Endothelial cell of umbilical vein (primary cell): ENCODE results near the gene HBS1L. TPM values are rescaled to one million over a fixed set of nuclear protein-coding genes. Genes with fewer than 3 reads are reported as not detected.

Experiments used
- BruUV-seq: library from RNA; stranded (reverse); fragments of 400-500 nt; replicated peaks from 2 replicates; lab custom pipeline; 2021; lab: Mats Ljungman, UMichigan
- CTCF ChIA-PET: fragments of 300-600, 350-600 bp; sonication (Branson Sonifier 250); formaldehyde crosslinking; loops from one replicate; lab custom pipeline; 2021; ENCODE audit warnings: antibody characterized with exemption, inconsistent platforms; lab: Charles Lee
- POLR2A ChIA-PET: fragments of 300-600, 350-600 bp; sonication (Branson Sonifier 250); formaldehyde crosslinking; loops from one replicate; lab custom pipeline; 2021; ENCODE audit warnings: antibody characterized with exemption, inconsistent platforms; lab: Charles Lee
- DNase-seq: peaks from one replicate; pipeline ENCODE4 v3.0.0-alpha.2; 2011; ENCODE audit warnings: low read depth, low spot score
- FAIRE-seq: peaks from 2 replicates; lab custom pipeline; 2011; peaks lifted over from hg19 to GRCh38; lab: Jason Lieb, UNC
- H2AFZ ChIP-seq: 2 replicates; pipeline ENCODE4 v1.6.0; 2012; ENCODE audit warnings: low read depth, low read length, control low read depth, inconsistent platforms
- H3K27ac ChIP-seq: 2 replicates; pipeline ENCODE4 v1.5.1; 2011; ENCODE audit warnings: low read depth, mild to moderate bottlenecking, control low read depth, low read length, moderate library complexity; ENCODE audit not compliant: insufficient read depth
- H3K27me3 ChIP-seq, 2 experiments: 2 replicates each; pipeline versions ENCODE4 v1.6.0 to v1.6.1; 2011; ENCODE audit warnings: low read length in 2 of 2, mixed read lengths in 1 of 2; ENCODE audit not compliant: control insufficient read depth in 2 of 2, insufficient read depth in 2 of 2
- H3K36me3 ChIP-seq, 2 experiments: 2 replicates in 1 of 2; 3 replicates in 1 of 2; pipeline ENCODE4 v1.5.1; 2011; ENCODE audit warnings: low read length in 2 of 2, mild to moderate bottlenecking in 1 of 2, moderate library complexity in 1 of 2; ENCODE audit not compliant: control insufficient read depth in 2 of 2, insufficient read depth in 2 of 2; ENCODE audit errors: extremely low read depth in 1 of 2
- H3K4me1 ChIP-seq: 3 replicates; pipeline ENCODE4 v1.5.1; 2011; ENCODE audit warnings: mild to moderate bottlenecking, low read length; ENCODE audit not compliant: control insufficient read depth, insufficient read depth; ENCODE audit errors: extremely low read depth
- H3K4me2 ChIP-seq: 2 replicates; pipeline ENCODE4 v1.6.1; 2011; ENCODE audit warnings: low read length, control low read depth, mixed read lengths; ENCODE audit not compliant: insufficient read depth
- H3K4me3 ChIP-seq, 3 experiments: fragments of 200-600 bp in 1 of 3; sonication (generic), shearing (Covaris generic) in 1 of 3; replicated peaks in 1 of 3; 2 replicates each; pipeline ENCODE4 v1.5.1; 2011 to 2016; ENCODE audit warnings: control low read depth in 3 of 3, low read length in 3 of 3, mild to moderate bottlenecking in 2 of 3, inconsistent platforms in 1 of 3, low read depth in 1 of 3, moderate library complexity in 1 of 3; ENCODE audit not compliant: insufficient read depth in 1 of 3
- H3K79me2 ChIP-seq: 2 replicates; pipeline ENCODE4 v1.6.0; 2012; ENCODE audit warnings: low read length, inconsistent platforms; ENCODE audit not compliant: control insufficient read depth, insufficient read depth
- H3K9ac ChIP-seq: replicated peaks from 2 replicates; pipeline ENCODE3; 2011; ENCODE audit warnings: low read length, control low read depth; ENCODE audit not compliant: insufficient read depth; ENCODE audit errors: extremely low read depth
- H3K9me1 ChIP-seq: replicated peaks from 3 replicates; pipeline ENCODE4 v1.6.0; 2011; ENCODE audit warnings: mild to moderate bottlenecking, low read length; ENCODE audit not compliant: control insufficient read depth, insufficient read depth; ENCODE audit errors: extremely low read depth
- H3K9me3 ChIP-seq: replicated peaks from 2 replicates; pipeline ENCODE4 v1.5.1; 2012; ENCODE audit warnings: low read length, inconsistent platforms; ENCODE audit not compliant: control insufficient read depth, insufficient read depth
- H4K20me1 ChIP-seq: replicated peaks from 2 replicates; pipeline ENCODE3; 2011; ENCODE audit warnings: mild to moderate bottlenecking, low read length; ENCODE audit not compliant: control insufficient read depth, insufficient read depth; ENCODE audit errors: extremely low read depth
- EZH2 ChIP-seq: IDR thresholded peaks from 2 replicates; pipeline ENCODE4 v1.6.1; 2012; ENCODE audit warnings: borderline replicate concordance, low read depth, mild to moderate bottlenecking, moderate library complexity, low read length, inconsistent platforms; ENCODE audit not compliant: severe bottlenecking
- FOS ChIP-seq: IDR thresholded peaks from 2 replicates; pipeline ENCODE4 v1.6.1; 2011; ENCODE audit warnings: mild to moderate bottlenecking, low read length, moderate library complexity, borderline replicate concordance; ENCODE audit not compliant: insufficient read depth
- GATA2 ChIP-seq: IDR thresholded peaks from 2 replicates; pipeline ENCODE4 v1.7.0; 2011; ENCODE audit warnings: low read depth, mild to moderate bottlenecking, moderate library complexity, mixed read lengths, low read length; ENCODE audit not compliant: insufficient read length, insufficient read depth
- JUN ChIP-seq: IDR thresholded peaks from 2 replicates; pipeline ENCODE4 v1.6.1; 2011; ENCODE audit warnings: borderline replicate concordance, low read depth; ENCODE audit not compliant: insufficient read length, insufficient read depth
- MYC ChIP-seq: IDR thresholded peaks from one replicate; pipeline ENCODE4 v1.6.1; 2011; ENCODE audit warnings: mild to moderate bottlenecking, low read depth, low read length
- POLR2A ChIP-seq: IDR thresholded peaks from 2 replicates; pipeline ENCODE4 v1.6.1; 2012; ENCODE audit warnings: low read depth, mild to moderate bottlenecking, control low read depth, low read length
- POLR2AphosphoS5 ChIP-seq: IDR thresholded peaks from 2 replicates; pipeline ENCODE4 v1.6.1; 2012; ENCODE audit warnings: low read depth, mild to moderate bottlenecking, control low read depth, low read length, moderate library complexity; ENCODE audit not compliant: insufficient read depth
- dilution Hi-C: fragments of 300-500 bp; cut with MboI; formaldehyde crosslinking; loops from one replicate; pipeline ENCODE4 v1.15.0; 2019; ENCODE audit warnings: low sequenced_read_pairs; ENCODE audit not compliant: extremely low pct_ligation_motif_present
- intact Hi-C: fragments of 100-400 bp; cut with micrococcal nuclease; formaldehyde crosslinking; loops from one replicate; pipeline ENCODE4 v1.10.0; 2022
- polyA plus RNA-seq, 4 experiments: library from polyadenylated mRNA; depleted of rRNA in 3 of 4; stranded (reverse) in 3 of 4; unstranded in 1 of 4; fragments of >200 nt; gene quantifications; 2 replicates each; pipeline versions ENCODE4 v1.2.1 to v1.2.3, GENCODE V29; 2011 to 2012; ENCODE audit warnings: missing spikeins in 1 of 4
- total RNA-seq: library from RNA; stranded (reverse); gene quantifications from 2 replicates; pipeline ENCODE4 v1.2.3, GENCODE V29; 2021
- TF ChIP-seq, protein P1 (sequence below): IDR thresholded peaks from 2 replicates; pipeline ENCODE4 v1.6.1; 2011; ENCODE audit not compliant: insufficient read depth, insufficient read length
- TF ChIP-seq, protein P2 (sequence below), 2 donors: IDR thresholded peaks; 1 replicate in 1 of 2; 2 replicates in 1 of 2; pipeline ENCODE4 v1.5.1; 2011; ENCODE audit warnings: low read length in 2 of 2, mild to moderate bottlenecking in 2 of 2, moderate library complexity in 2 of 2, control low read depth in 1 of 2, inconsistent platforms in 1 of 2, low read depth in 1 of 2; ENCODE audit not compliant: insufficient read depth in 1 of 2; ENCODE audit errors: extremely low read depth in 1 of 2

Gene HBS1L
- total and polyA plus RNA-seq, 2 donors (not counting 3 experiments of a cell fraction or from before 2014, with no cell fraction given), result 23.7 to 74.6 TPM

GRCh38 chr6:134921276-134921675 lies 133.3 kb downstream of the HBS1L start:
- Histone ChIP-seq H2AFZ (no peak overlapping the region), H3K4me1 (peaks cover 4% of the 10 kb centered on the region), H3K9ac (no peak overlapping the region), H3K27me3 (no peaks in the 10 kb centered on the region), H3K27ac (no peak overlapping the region), H3K4me3 (no peak overlapping the region), H3K9me1 (no peaks in the 10 kb centered on the region), H3K4me2 (no peak overlapping the region), H4K20me1 (no peaks in the 10 kb centered on the region), H3K9me3 (no peaks in the 10 kb centered on the region), H3K36me3 (no peaks in the 10 kb centered on the region), H3K79me2 (no peaks in the 10 kb centered on the region)
- no peak for FAIRE-seq
- DNase-seq, result no peak
- POLR2A ChIA-PET, result no interaction called here
- CTCF ChIA-PET, result interaction anchor here (1.4 to 3.2 kb wide), 3 partner anchors 12 to 28 kb away, joined by 3 to 20 read pairs (median 7); partner anchors contain the start of gene ALDH8A1
- TF ChIP-seq MYC (no peak), JUN (no peak), GATA2 (no peak), POLR2A (no peak), EZH2 (no peak), POLR2AphosphoS5 (no peak), FOS (no peak)
- TF ChIP-seq, protein P1, sequence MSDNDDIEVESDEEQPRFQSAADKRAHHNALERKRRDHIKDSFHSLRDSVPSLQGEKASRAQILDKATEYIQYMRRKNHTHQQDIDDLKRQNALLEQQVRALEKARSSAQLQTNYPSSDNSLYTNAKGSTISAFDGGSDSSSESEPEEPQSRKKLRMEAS, result no peak
- TF ChIP-seq, protein P2, sequence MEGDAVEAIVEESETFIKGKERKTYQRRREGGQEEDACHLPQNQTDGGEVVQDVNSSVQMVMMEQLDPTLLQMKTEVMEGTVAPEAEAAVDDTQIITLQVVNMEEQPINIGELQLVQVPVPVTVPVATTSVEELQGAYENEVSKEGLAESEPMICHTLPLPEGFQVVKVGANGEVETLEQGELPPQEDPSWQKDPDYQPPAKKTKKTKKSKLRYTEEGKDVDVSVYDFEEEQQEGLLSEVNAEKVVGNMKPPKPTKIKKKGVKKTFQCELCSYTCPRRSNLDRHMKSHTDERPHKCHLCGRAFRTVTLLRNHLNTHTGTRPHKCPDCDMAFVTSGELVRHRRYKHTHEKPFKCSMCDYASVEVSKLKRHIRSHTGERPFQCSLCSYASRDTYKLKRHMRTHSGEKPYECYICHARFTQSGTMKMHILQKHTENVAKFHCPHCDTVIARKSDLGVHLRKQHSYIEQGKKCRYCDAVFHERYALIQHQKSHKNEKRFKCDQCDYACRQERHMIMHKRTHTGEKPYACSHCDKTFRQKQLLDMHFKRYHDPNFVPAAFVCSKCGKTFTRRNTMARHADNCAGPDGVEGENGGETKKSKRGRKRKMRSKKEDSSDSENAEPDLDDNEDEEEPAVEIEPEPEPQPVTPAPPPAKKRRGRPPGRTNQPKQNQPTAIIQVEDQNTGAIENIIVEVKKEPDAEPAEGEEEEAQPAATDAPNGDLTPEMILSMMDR (IDR thresholded peaks at IDR 0.05; ENCODE audit: extremely low read depth in 1 of 2, insufficient read depth in 1 of 2, low read depth in 1 of 2, low read length in 2 of 2), result no peak
- dilution Hi-C loops (no loop called here), intact Hi-C loops (no loop called here)
- BruUV-seq, result no TSS peak
